Measurements from ENCODE around the gene GRAP.

GRAP gene

GRCh38 chr17:18993905-18994526 lies 52.7 kb downstream of the GRAP start:
- no peak for DNase-seq (ENCODE audit: low spot score)
- no peak for TF ChIP-seq CTCF (IDR thresholded peaks at IDR 0.05; ENCODE audit: extremely low read depth, insufficient read depth, missing control alignments)
- in situ Hi-C loops (cut with MboI; ENCODE audit: low pct_unique_long_range_greater_than_20kb, low sequenced_read_pairs, unreplicated experiment) = no loop called here

GRCh38 chr17:18992454-18993130 lies 54.2 kb downstream of the GRAP start:
- no peak for DNase-seq (ENCODE audit: low spot score)
- in situ Hi-C loops (cut with MboI; ENCODE audit: low pct_unique_long_range_greater_than_20kb, low sequenced_read_pairs, unreplicated experiment) = no loop called here
- TF ChIP-seq CTCF (IDR thresholded peaks at IDR 0.05; ENCODE audit: extremely low read depth, insufficient read depth, missing control alignments) = no peak

GRCh38 chr17:18991531-18992315 lies 55.0 kb downstream of the GRAP start:
- in situ Hi-C loops (cut with MboI; ENCODE audit: low pct_unique_long_range_greater_than_20kb, low sequenced_read_pairs, unreplicated experiment) = no loop called here
- TF ChIP-seq CTCF (IDR thresholded peaks at IDR 0.05; ENCODE audit: extremely low read depth, insufficient read depth, missing control alignments) = no peak
- no peak for DNase-seq (ENCODE audit: low spot score)

GRCh38 chr17:18990331-18990730 lies 56.4 kb downstream of the GRAP start:
- no peak for TF ChIP-seq CTCF (IDR thresholded peaks at IDR 0.05; ENCODE audit: extremely low read depth, insufficient read depth, missing control alignments)
- DNase-seq (ENCODE audit: low spot score) = no peak
- in situ Hi-C loops (cut with MboI; ENCODE audit: low pct_unique_long_range_greater_than_20kb, low sequenced_read_pairs, unreplicated experiment) = no loop called here

GRCh38 chr17:18988546-18989173 lies 58.1 kb downstream of the GRAP start:
- DNase-seq (ENCODE audit: low spot score) = no peak
- no peak for TF ChIP-seq CTCF (IDR thresholded peaks at IDR 0.05; ENCODE audit: extremely low read depth, insufficient read depth, missing control alignments)
- in situ Hi-C loops (cut with MboI; ENCODE audit: low pct_unique_long_range_greater_than_20kb, low sequenced_read_pairs, unreplicated experiment) = no loop called here

- no peak for TF ChIP-seq CTCF (IDR thresholded peaks at IDR 0.05; ENCODE audit: extremely low read depth, insufficient read depth, missing control alignments)
- no peak for DNase-seq (ENCODE audit: low spot score)
- in situ Hi-C loops (cut with MboI; ENCODE audit: low pct_unique_long_range_greater_than_20kb, low sequenced_read_pairs, unreplicated experiment) = no loop called here
Observed at GRCh38 chr17:18987862-18988545, 58.8 kb downstream of the GRAP start.

Measured in GM13977 (cell line).